HCT116 (cell line): Measurements from ENCODE around the gene SLC16A7. TPM values are rescaled to one million over a fixed set of nuclear protein-coding genes. Genes with fewer than 3 reads are reported as not detected.

ENCODE experiments used
- ATAC-seq: fragments of 200-7000 bp; cut with Tn5 transposase; 2 replicates; pipeline ENCODE4 v1.9.1; 2020; ENCODE audit warnings: mild to moderate bottlenecking, moderate library complexity
- BruUV-seq: library from RNA; stranded (reverse); fragments of 400-500 nt; replicated peaks from 2 replicates; lab custom pipeline; 2021; lab: Mats Ljungman, UMichigan
- CTCF ChIA-PET: fragments of 300-600 bp; sonication (Branson Sonifier 250); formaldehyde crosslinking; loops from one replicate; lab custom pipeline; 2021; ENCODE audit warnings: antibody characterized with exemption; lab: Charles Lee
- POLR2A ChIA-PET: fragments of 300-600, 350-600 bp; sonication (Branson Sonifier 250); formaldehyde crosslinking; loops from one replicate; lab custom pipeline; 2021; ENCODE audit warnings: antibody characterized with exemption; lab: Charles Lee
- RAD21 ChIA-PET, 2 experiments: fragments of 300-600 bp; sonication (Branson Sonifier 250); formaldehyde crosslinking; loops; one replicate each; lab custom pipeline; 2023; ENCODE audit warnings: low total read pairs in 2 of 2; ENCODE audit not compliant: uncharacterized antibody in 2 of 2, unreplicated experiment in 2 of 2, low non-redundant PET in 1 of 2; lab: Charles Lee
- DNase-seq: peaks from one replicate; pipeline ENCODE4 v3.0.0-alpha.2; 2010; ENCODE audit warnings: low read depth, low spot score
- H2AFZ ChIP-seq: fragments of 200-600 bp; shearing (Covaris generic), sonication (generic); 2 replicates; pipeline ENCODE4 v1.6.1; 2017; ENCODE audit warnings: low read depth, mixed run types, mixed read lengths, antibody characterized with exemption, low read length; ENCODE audit not compliant: poor library complexity, severe bottlenecking
- H3K27ac ChIP-seq: 2 replicates; pipeline ENCODE4 v1.5.1; 2012; ENCODE audit warnings: low read depth, low read length
- H3K27me3 ChIP-seq: fragments of 200-600 bp; sonication (generic); 2 replicates; pipeline ENCODE4 v1.6.1; 2016; ENCODE audit warnings: mixed run types, low read length, mixed read lengths; ENCODE audit not compliant: insufficient read depth
- H3K36me3 ChIP-seq, 2 experiments: fragments of 200-500 bp in 1 of 2; fragments of 200-600 bp in 1 of 2; sonication (Bioruptor generic) in 1 of 2; sonication (generic) in 1 of 2; 2 replicates each; pipeline versions ENCODE4 v1.5.1 to v1.6.1; 2014 to 2016; ENCODE audit warnings: low read length in 2 of 2, inconsistent platforms in 1 of 2, mixed read lengths in 1 of 2, mixed run types in 1 of 2; ENCODE audit not compliant: insufficient read depth in 2 of 2, control insufficient read depth in 1 of 2
- H3K4me1 ChIP-seq, 2 experiments: fragments of 200-600 bp in 1 of 2; sonication (generic) in 1 of 2; 2 replicates each; pipeline versions ENCODE4 v1.5.1 to v1.6.1; 2012 to 2017; ENCODE audit warnings: low read length in 2 of 2, inconsistent platforms in 1 of 2, mild to moderate bottlenecking in 1 of 2, mixed read lengths in 1 of 2, mixed run types in 1 of 2, moderate library complexity in 1 of 2; ENCODE audit not compliant: insufficient read depth in 2 of 2, control insufficient read depth in 1 of 2
- H3K4me2 ChIP-seq: fragments of 200-600 bp; sonication (generic); 2 replicates; pipeline ENCODE4 v1.6.1; 2017; ENCODE audit warnings: mixed run types, low read length, mixed read lengths
- H3K4me3 ChIP-seq, 2 experiments: fragments of 200-600 bp in 1 of 2; sonication (generic) in 1 of 2; replicated peaks in 1 of 2; 2 replicates each; pipeline ENCODE4 v1.5.1; 2011 to 2016; ENCODE audit warnings: low read length in 2 of 2, control low read depth in 1 of 2, low read depth in 1 of 2, mild to moderate bottlenecking in 1 of 2, mixed read lengths in 1 of 2, mixed run types in 1 of 2
- H3K79me2 ChIP-seq: fragments of 200-600 bp; sonication (generic); 2 replicates; pipeline ENCODE4 v1.6.1; 2017; ENCODE audit warnings: mild to moderate bottlenecking, mixed run types, low read length, moderate library complexity, mixed read lengths; ENCODE audit not compliant: insufficient read depth
- H3K9ac ChIP-seq: fragments of 200-600 bp; sonication (generic); 2 replicates; pipeline ENCODE4 v1.6.1; 2016; ENCODE audit warnings: low read length, mixed read lengths
- H3K9me2 ChIP-seq: fragments of 200-600 bp; sonication (generic), shearing (Covaris generic); 2 replicates; pipeline ENCODE4 v1.6.1; 2017; ENCODE audit warnings: mixed run types, mild to moderate bottlenecking, moderate library complexity; ENCODE audit not compliant: insufficient read depth
- H3K9me3 ChIP-seq, 2 experiments: fragments of 200-500 bp in 1 of 2; fragments of 200-600 bp in 1 of 2; sonication (Bioruptor generic) in 1 of 2; sonication (generic) in 1 of 2; 2 replicates each; pipeline ENCODE4 v1.6.1; 2014 to 2017; ENCODE audit warnings: low read length in 2 of 2, mixed read lengths in 2 of 2, inconsistent platforms in 1 of 2, low read depth in 1 of 2, mild to moderate bottlenecking in 1 of 2, mixed run types in 1 of 2, moderate library complexity in 1 of 2; ENCODE audit not compliant: control insufficient read depth in 1 of 2, insufficient read depth in 1 of 2
- H4K20me1 ChIP-seq: fragments of 200-600 bp; sonication (generic), shearing (Covaris generic); 2 replicates; pipeline ENCODE4 v1.6.1; 2017; ENCODE audit warnings: mixed run types, mild to moderate bottlenecking, moderate library complexity; ENCODE audit not compliant: insufficient read depth
- CBX3 ChIP-seq: IDR thresholded peaks from 2 replicates; pipeline ENCODE4 v1.6.1; 2012; ENCODE audit warnings: low read depth
- CEBPB ChIP-seq: IDR thresholded peaks from 2 replicates; pipeline ENCODE4 v1.6.1; 2012; ENCODE audit warnings: low read depth
- ELF1 ChIP-seq: IDR thresholded peaks from 2 replicates; pipeline ENCODE4 v1.6.1; 2012; ENCODE audit warnings: low read depth, borderline replicate concordance
- EZH2 ChIP-seq: fragments of 200-600 bp; sonication (generic); IDR thresholded peaks from 2 replicates; pipeline ENCODE4 v1.6.1; 2017; ENCODE audit warnings: antibody characterized with exemption, mixed run types
- FOSL1 ChIP-seq: IDR thresholded peaks from 2 replicates; pipeline ENCODE4 v1.6.1; 2012; ENCODE audit warnings: low read depth
- POLR2AphosphoS5 ChIP-seq: IDR thresholded peaks from 2 replicates; pipeline ENCODE4 v1.6.1; 2011; ENCODE audit warnings: mild to moderate bottlenecking, low read depth, low read length, moderate library complexity
- RAD21 ChIP-seq: IDR thresholded peaks from 2 replicates; pipeline ENCODE4 v1.6.1; 2012; ENCODE audit warnings: low read depth, mild to moderate bottlenecking
- REST ChIP-seq: IDR thresholded peaks from 2 replicates; pipeline ENCODE4 v1.6.1; 2012; ENCODE audit warnings: low read depth
- SRF ChIP-seq: IDR thresholded peaks from 2 replicates; pipeline ENCODE4 v1.6.1; 2012; ENCODE audit warnings: low read depth
- YY1 ChIP-seq: IDR thresholded peaks from 2 replicates; pipeline ENCODE4 v1.6.1; 2011; ENCODE audit warnings: low read length, low read depth, moderate library complexity, mild to moderate bottlenecking; ENCODE audit not compliant: insufficient replicate concordance; ENCODE audit errors: extremely low read depth
- ZBTB33 ChIP-seq: IDR thresholded peaks from 2 replicates; pipeline ENCODE4 v1.6.1; 2011; ENCODE audit warnings: mild to moderate bottlenecking, low read length, moderate library complexity; ENCODE audit not compliant: insufficient replicate concordance; ENCODE audit errors: extremely low read depth
- ZNF274 ChIP-seq: fragments of 200-500 bp; sonication (Bioruptor generic); IDR thresholded peaks from 2 replicates; pipeline ENCODE4 v1.6.1; 2014; ENCODE audit warnings: mild to moderate bottlenecking, low read depth, low read length, inconsistent platforms
- intact Hi-C: fragments of 100-400 bp; cut with micrococcal nuclease; formaldehyde crosslinking; loops from 2 replicates; pipeline ENCODE4 v1.10.0; 2022
- total RNA-seq: library from RNA; stranded (reverse); gene quantifications from one replicate; pipeline ENCODE4 v1.2.1, GENCODE V29; 2021; ENCODE audit not compliant: unreplicated experiment

SLC16A7 gene
- total RNA-seq, 1 experiment from 2014 or later: 10.0 TPM

- no peak overlapping the region for H3K9ac ChIP-seq
- POLR2A ChIA-PET: no interaction called here
- no peak for DNase-seq
- H4K20me1 ChIP-seq: no peaks in the 10 kb centered on the region
- no peaks in the 10 kb centered on the region for H3K4me1 ChIP-seq
- no peaks in the 10 kb centered on the region for H3K27me3 ChIP-seq
- no peak overlapping the region for H3K27ac ChIP-seq
- H2AFZ ChIP-seq: no peak overlapping the region
- RAD21 ChIA-PET: no interaction called here
- no peaks in the 10 kb centered on the region for H3K9me3 ChIP-seq
- BruUV-seq: no TSS peak
- H3K36me3 ChIP-seq: no peaks in the 10 kb centered on the region
- no peak overlapping the region for H3K4me3 ChIP-seq
- CTCF ChIA-PET: no interaction called here
- no peaks in the 10 kb centered on the region for H3K9me2 ChIP-seq
- no peak overlapping the region for H3K4me2 ChIP-seq
- intact Hi-C loops: no loop called here
- TF ChIP-seq SRF: no peak
- TF ChIP-seq ELF1: no peak
- no peak for TF ChIP-seq CBX3
- no peak for TF ChIP-seq POLR2AphosphoS5
- TF ChIP-seq FOSL1: no peak
- TF ChIP-seq EZH2: no peak
- no peak for TF ChIP-seq RAD21
- TF ChIP-seq CEBPB: no peak
- TF ChIP-seq ZBTB33: no peak
- no peak for TF ChIP-seq YY1
- ATAC-seq: no peak
- no peaks in the 10 kb centered on the region for H3K79me2 ChIP-seq
These were observed 46.9 kb upstream of the SLC16A7 start for GRCh38 chr12:59548930-59549329.

DNA sequence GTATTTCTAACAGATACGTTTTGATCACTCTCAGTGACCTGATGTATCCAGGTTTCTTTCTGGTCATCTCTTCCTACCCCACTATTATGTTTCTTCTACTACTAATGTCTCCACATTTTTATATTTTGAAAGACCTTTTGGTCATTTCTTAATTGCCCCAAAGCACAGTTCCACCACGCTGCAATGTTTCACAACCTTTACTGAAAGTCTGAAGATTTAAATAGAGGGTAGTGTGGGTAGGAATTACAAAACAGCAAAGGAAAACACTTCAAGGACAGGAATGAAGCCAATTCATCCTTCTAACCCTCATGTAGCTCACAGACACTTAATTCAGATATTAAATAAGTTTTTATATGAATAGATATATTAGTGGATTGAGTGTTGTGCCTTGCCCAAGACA lies 36.1 kb upstream of the SLC16A7 start:
- no peaks in the 10 kb centered on the region for H3K36me3 ChIP-seq
- CTCF ChIA-PET: no interaction called here
- RAD21 ChIA-PET: no interaction called here
- H3K4me1 ChIP-seq: no peaks in the 10 kb centered on the region
- no peaks in the 10 kb centered on the region for H3K9me3 ChIP-seq
- TF ChIP-seq EZH2: no peak
- no peak for TF ChIP-seq ELF1
- TF ChIP-seq REST: no peak
- no peak for TF ChIP-seq ZNF274
- no peak for TF ChIP-seq CBX3
- TF ChIP-seq SRF: no peak
- TF ChIP-seq CEBPB: no peak
- H2AFZ ChIP-seq: no peak overlapping the region
- H3K27me3 ChIP-seq: no peaks in the 10 kb centered on the region
- no TSS peak for BruUV-seq
- no peak for DNase-seq
- ATAC-seq: no peak
- no peaks in the 10 kb centered on the region for H4K20me1 ChIP-seq
- H3K4me2 ChIP-seq: no peak overlapping the region
- no peaks in the 10 kb centered on the region for H3K9me2 ChIP-seq
- intact Hi-C loops: no loop called here
- POLR2A ChIA-PET: no interaction called here
- H3K4me3 ChIP-seq: no peak overlapping the region
- no peak overlapping the region for H3K27ac ChIP-seq
- no peaks in the 10 kb centered on the region for H3K79me2 ChIP-seq
- H3K9ac ChIP-seq: no peak overlapping the region
